A673 (cell line): Measurements from ENCODE around the gene RXRA. TPM values are rescaled to one million over a fixed set of nuclear protein-coding genes. Genes with fewer than 3 reads are reported as not detected.

Source experiments
- BruUV-seq: library from RNA; stranded (reverse); fragments of 400-500 nt; replicated peaks from 2 replicates; lab custom pipeline; 2021; lab: Mats Ljungman, UMichigan
- CTCF ChIA-PET: fragments of 300-600 bp; sonication (Branson Sonifier 250); formaldehyde crosslinking; loops from one replicate; lab custom pipeline; 2022; ENCODE audit warnings: antibody characterized with exemption; lab: Charles Lee
- POLR2A ChIA-PET: fragments of 300-600 bp; sonication (Branson Sonifier 250); formaldehyde crosslinking; loops from one replicate; lab custom pipeline; 2022; ENCODE audit warnings: antibody characterized with exemption; ENCODE audit not compliant: low non-redundant PET; lab: Charles Lee
- DNase-seq: peaks from one replicate; pipeline ENCODE4 v3.0.0-alpha.2; 2015; ENCODE audit warnings: low spot score
- H3K27ac ChIP-seq: fragments of 200-600 bp; sonication (generic); 2 replicates; pipeline ENCODE4 v1.5.1; 2016; ENCODE audit warnings: mixed run types, low read depth, mild to moderate bottlenecking, mixed read lengths, antibody characterized with exemption, low read length; ENCODE audit not compliant: poor library complexity, severe bottlenecking
- H3K27me3 ChIP-seq: fragments of 200-600 bp; sonication (generic); replicated peaks from 2 replicates; pipeline ENCODE4 v1.6.1; 2017; ENCODE audit warnings: mixed run types, low read depth, mild to moderate bottlenecking, mixed read lengths, antibody characterized with exemption, low read length; ENCODE audit not compliant: insufficient read depth, poor library complexity
- H3K36me3 ChIP-seq: fragments of 200-600 bp; sonication (generic); 2 replicates; pipeline ENCODE4 v1.6.1; 2016; ENCODE audit warnings: mixed run types, mild to moderate bottlenecking, mixed read lengths, antibody characterized with exemption, low read length; ENCODE audit not compliant: insufficient read depth, poor library complexity, severe bottlenecking
- H3K4me1 ChIP-seq: fragments of 200-600 bp; sonication (generic); 2 replicates; pipeline ENCODE4 v1.6.1; 2017; ENCODE audit warnings: mixed run types, mild to moderate bottlenecking, mixed read lengths, antibody characterized with exemption, low read length; ENCODE audit not compliant: insufficient read depth, poor library complexity, severe bottlenecking
- H3K4me3 ChIP-seq: fragments of 200-600 bp; sonication (generic); 2 replicates; pipeline ENCODE4 v1.5.1; 2016; ENCODE audit warnings: low read depth, mixed run types, mild to moderate bottlenecking, mixed read lengths, low read length; ENCODE audit not compliant: poor library complexity, severe bottlenecking
- H3K9me3 ChIP-seq: fragments of 200-600 bp; sonication (generic); 2 replicates; pipeline ENCODE4 v1.6.1; 2016; ENCODE audit warnings: mixed run types, low read depth, mild to moderate bottlenecking, mixed read lengths, antibody characterized with exemption, low read length; ENCODE audit not compliant: poor library complexity, severe bottlenecking
- EZH2 ChIP-seq: fragments of 200-600 bp; sonication (generic); IDR thresholded peaks from 2 replicates; pipeline ENCODE4 v1.6.1; 2017; ENCODE audit warnings: borderline replicate concordance, low read depth, mild to moderate bottlenecking, mixed read lengths, antibody characterized with exemption, low read length; ENCODE audit not compliant: poor library complexity, severe bottlenecking
- intact Hi-C: fragments of 100-400 bp; cut with micrococcal nuclease; formaldehyde crosslinking; loops from one replicate; pipeline ENCODE4 v1.10.0; 2022; ENCODE audit not compliant: unreplicated experiment
- total RNA-seq: library from RNA; stranded (reverse); gene quantifications from 2 replicates; pipeline ENCODE4 v1.2.3, GENCODE V29; 2021
- TF ChIP-seq, protein P1 (sequence below): fragments of 300-800, 200-600 bp; sonication (generic); conservative IDR thresholded peaks from 2 replicates; pipeline ENCODE4 v1.5.1; 2017; ENCODE audit warnings: low read depth, mild to moderate bottlenecking, antibody characterized with exemption, low read length, moderate library complexity, mixed read lengths

RXRA gene
- total RNA-seq, 1 experiment from 2014 or later: 54.1 TPM

DNA sequence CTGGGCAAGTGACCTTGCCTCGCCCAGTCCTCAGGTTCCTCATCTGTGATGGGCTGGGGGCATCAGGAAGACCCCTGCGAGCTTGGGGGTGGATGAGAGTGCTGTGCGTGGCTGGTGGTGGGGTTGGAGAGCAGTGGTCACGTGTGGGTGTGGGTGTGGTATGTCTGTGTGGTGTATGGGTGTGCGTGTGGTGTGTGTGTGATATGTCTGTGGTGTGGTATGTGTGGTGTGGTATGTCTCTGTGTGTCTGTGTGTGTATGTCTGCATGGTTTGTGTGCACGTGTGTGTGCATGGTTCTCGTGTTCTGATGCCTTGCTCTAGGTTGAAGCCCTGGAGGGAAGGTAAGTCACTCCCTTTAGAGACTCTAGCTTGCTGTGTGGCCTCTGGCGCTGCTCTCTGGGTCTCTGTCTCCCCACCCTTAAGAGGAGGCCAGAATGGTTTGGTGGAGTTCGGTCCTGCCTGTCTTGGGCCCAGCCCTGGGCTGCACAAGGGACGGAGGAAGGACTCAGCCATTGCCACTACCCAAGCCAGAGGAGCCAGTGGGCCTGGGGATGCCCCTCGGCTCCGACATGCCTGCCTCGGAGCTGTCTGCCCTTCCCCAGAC lies 87.0 kb downstream of the RXRA start:
- no TSS peak for BruUV-seq
- Histone ChIP-seq H3K9me3 (no peaks in the 10 kb centered on the region), H3K27me3 (no peaks in the 10 kb centered on the region), H3K36me3 (peaks cover 11% of the 10 kb centered on the region), H3K4me1 (peaks cover 55% of the 10 kb centered on the region), H3K27ac (no peak overlapping the region), H3K4me3 (no peak overlapping the region)
- TF ChIP-seq EZH2: no peak
- TF ChIP-seq, protein P1, sequence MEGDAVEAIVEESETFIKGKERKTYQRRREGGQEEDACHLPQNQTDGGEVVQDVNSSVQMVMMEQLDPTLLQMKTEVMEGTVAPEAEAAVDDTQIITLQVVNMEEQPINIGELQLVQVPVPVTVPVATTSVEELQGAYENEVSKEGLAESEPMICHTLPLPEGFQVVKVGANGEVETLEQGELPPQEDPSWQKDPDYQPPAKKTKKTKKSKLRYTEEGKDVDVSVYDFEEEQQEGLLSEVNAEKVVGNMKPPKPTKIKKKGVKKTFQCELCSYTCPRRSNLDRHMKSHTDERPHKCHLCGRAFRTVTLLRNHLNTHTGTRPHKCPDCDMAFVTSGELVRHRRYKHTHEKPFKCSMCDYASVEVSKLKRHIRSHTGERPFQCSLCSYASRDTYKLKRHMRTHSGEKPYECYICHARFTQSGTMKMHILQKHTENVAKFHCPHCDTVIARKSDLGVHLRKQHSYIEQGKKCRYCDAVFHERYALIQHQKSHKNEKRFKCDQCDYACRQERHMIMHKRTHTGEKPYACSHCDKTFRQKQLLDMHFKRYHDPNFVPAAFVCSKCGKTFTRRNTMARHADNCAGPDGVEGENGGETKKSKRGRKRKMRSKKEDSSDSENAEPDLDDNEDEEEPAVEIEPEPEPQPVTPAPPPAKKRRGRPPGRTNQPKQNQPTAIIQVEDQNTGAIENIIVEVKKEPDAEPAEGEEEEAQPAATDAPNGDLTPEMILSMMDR: no peak
- CTCF ChIA-PET: no interaction called here
- no peak for DNase-seq
- POLR2A ChIA-PET: no interaction called here
- intact Hi-C loops: no loop called here

DNA sequence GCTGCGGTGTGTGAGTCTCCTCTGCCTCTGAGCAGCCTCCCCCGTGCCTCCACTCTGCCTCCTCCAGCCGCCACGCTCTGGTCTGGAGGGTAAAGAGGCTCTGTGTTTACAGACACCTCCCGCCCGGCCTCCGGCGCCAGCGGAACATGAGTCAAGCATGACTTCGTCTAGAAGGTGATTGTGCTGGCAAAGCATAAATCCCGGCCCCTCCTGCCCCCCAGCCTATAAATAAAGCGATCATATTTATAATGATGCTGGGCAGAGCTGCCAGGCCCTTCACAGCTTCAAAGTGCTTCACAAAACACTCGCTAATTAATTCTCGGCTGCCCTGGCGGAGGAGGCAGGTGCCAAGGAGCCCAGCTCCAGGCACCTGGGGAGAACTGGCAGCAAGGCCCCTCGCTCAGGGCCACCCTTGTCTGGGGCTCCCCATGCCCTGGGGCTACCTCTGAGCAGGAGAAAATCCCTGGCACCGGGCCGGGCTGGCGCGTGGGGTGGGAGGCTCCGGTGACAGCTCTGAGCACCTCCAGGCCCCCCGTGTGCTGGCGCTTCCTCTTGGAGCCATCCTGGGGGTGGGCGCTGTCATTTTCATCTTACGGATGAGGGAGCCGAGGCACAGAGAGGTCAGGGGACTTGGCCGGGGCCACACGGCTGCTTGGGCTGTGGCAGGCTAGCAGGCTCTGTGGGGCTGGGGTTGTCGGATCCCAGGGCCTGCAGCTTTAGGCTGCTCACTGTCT lies 87.8 kb downstream of the RXRA start:
- H3K4me1 ChIP-seq: peaks cover 46% of the 10 kb centered on the region
- POLR2A ChIA-PET: no interaction called here
- peaks cover 11% of the 10 kb centered on the region for H3K36me3 ChIP-seq
- TF ChIP-seq, protein P1: no peak
- TF ChIP-seq EZH2: no peak
- DNase-seq: no peak
- H3K4me3 ChIP-seq: no peak overlapping the region
- H3K27me3 ChIP-seq: no peaks in the 10 kb centered on the region
- peak overlapping the region; percentile 59 for H3K27ac ChIP-seq
- intact Hi-C loops: no loop called here
- BruUV-seq: no TSS peak
- H3K9me3 ChIP-seq: no peaks in the 10 kb centered on the region
- CTCF ChIA-PET: interaction anchor here (0.6 kb wide), 1 partner anchor 239 kb away, joined by 7 read pairs; no protein-coding TSS in a partner anchor

DNA sequence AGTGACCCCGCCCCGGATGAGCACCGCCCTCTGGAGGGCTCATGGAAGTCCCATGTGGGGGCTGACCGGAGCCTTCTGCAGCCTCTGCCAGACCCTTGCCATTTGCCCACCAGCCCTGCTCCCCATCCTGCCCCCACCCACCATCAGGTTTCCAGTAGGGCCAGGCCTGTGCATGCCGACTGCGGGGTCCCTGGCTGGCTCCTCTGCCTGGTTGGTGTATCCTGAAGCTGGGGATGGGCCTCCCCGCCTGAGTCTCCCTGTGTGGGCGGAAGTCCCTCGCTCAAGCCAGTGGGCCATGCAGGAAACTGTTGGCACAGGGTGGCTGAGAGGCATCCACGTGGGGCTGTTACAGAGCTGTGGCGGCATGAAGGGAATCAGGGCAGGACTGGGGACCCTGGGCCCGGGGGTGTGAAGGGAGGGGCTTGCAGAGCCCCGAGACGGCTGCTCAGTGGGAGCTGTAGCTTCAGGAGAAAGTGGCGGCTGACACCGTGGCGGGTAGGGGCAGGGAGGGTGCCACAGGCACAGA lies 88.7 kb downstream of the RXRA start:
- intact Hi-C loops: no loop called here
- peak overlapping the region; percentile 59 for H3K27ac ChIP-seq
- CTCF ChIA-PET: no interaction called here
- no peak overlapping the region for H3K4me3 ChIP-seq
- no peak for DNase-seq
- peaks cover 37% of the 10 kb centered on the region for H3K4me1 ChIP-seq
- POLR2A ChIA-PET: no interaction called here
- H3K9me3 ChIP-seq: no peaks in the 10 kb centered on the region
- no peaks in the 10 kb centered on the region for H3K27me3 ChIP-seq
- TF ChIP-seq, protein P1: no peak
- TF ChIP-seq EZH2: no peak
- peaks cover 13% of the 10 kb centered on the region for H3K36me3 ChIP-seq
- no TSS peak for BruUV-seq
